DMS53 treated with DMSO at 0.1 percent for 48 hours (cell line): ENCODE measurements around the gene GALNT1.
A peak's percentile ranks its signal among the peaks of the same experiment; 100 is the strongest.

Source experiments
- DNase-seq: peaks from one replicate; lab custom pipeline; 2025; ENCODE audit not compliant: unreplicated experiment; lab: John Stamatoyannopoulos, UW

Gene GALNT1

DNA sequence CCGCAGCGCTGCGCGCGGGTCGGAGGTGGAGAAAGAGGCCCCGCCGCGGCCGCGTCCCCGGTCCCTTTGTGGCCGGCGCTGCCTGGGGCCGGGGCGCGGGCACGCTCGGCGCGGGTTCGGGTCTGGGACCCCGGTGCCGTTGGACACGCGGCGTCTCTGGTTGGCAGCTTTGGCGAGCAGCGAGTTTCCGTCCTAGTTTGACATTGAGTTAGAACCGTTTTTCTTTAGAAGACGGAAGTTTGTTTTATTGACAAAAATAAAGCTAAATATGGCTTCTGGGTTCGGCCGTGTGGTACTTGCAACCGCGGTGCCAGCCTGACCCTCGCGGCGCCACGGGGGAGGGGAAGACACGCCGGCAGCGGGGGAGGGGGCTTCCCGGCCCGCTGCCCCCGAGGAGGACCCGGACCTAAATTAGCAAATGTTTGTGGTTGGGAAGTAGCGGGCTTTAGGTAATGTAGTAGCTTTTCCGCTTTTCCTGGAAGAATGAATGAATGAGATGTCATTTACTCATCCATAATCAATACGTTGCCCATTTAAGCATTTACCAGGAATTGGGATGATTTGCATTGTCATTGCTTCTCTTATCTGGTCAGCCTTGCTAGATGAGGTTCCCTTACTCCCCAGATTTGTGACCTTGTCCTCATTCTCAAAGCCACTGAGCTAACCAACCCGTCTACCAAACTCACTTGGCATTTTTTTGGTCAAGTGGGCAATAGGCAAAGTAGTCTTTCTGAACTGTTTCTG lies 530 bp downstream of the GALNT1 start:
- no peak for DNase-seq

DNA sequence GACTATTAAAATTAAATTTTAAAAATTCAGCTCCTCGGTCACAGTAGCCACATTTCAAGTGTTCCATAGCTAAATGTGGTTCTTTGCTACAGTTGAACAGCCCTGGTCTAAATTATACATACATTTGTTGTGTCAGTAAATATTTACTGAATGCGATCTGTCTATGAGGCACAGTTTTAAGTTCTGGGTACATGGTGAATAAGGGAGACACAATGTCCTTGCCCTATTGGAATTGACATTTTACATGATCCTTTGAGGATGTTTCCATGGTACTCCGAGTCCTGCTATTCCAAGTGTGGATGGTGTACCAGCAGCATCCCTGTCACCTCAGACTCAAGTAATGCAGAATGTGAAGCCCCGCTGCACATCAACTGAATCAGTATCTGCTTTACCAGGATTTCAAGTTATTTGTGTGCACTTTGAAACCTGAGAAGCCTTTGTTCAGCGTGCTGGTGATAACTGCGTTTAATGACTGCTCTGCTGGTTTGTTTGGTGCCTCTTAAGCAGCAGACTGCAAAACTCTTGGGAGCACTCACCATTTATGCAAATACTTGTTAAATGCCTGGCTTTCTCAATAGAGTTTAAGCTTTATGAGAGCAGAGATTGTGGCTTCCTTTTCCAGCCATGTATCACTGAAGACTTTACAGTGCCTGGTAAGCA lies 1.5 kb downstream of the GALNT1 start:
- peak; percentile 87 for DNase-seq

DNA sequence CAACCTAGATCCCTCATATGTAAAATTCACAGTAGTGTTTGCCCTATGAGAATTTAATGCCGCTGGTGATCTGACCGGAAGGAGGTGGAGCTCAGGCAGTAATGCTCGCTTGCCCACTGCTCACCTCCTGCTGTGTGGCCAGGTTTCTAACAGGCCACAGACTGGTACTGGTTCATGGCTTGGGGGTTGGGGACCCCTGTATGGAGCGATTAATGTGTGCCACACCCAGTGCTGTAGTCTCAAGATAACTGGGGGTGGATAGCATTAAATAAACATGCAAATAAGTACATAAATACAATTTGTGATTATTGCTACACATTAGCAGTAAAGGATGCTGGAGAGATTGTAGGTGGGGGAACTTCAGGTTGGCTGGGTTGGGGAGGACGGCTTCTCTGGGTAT lies 3.2 kb downstream of the GALNT1 start:
- DNase-seq: no peak

DNA sequence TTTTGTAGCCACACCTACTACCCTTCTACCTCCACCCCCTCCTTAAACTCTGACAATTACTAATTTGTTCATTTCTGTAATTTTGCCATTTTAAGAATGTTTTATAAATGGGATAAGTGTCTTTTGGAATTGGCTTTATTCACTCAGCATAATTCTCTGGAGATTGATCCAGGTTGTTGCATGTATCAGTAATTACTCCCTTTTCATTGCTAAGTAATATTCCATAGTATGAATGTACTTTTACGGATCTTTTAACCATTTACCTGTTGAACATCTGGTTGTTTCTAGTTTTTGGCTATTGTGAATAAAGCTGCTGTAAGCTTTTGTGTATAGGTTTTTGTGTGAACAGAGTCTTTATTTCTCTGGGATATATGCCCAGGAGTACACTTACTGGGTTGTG lies 4.1 kb downstream of the GALNT1 start:
- no peak for DNase-seq

DNA sequence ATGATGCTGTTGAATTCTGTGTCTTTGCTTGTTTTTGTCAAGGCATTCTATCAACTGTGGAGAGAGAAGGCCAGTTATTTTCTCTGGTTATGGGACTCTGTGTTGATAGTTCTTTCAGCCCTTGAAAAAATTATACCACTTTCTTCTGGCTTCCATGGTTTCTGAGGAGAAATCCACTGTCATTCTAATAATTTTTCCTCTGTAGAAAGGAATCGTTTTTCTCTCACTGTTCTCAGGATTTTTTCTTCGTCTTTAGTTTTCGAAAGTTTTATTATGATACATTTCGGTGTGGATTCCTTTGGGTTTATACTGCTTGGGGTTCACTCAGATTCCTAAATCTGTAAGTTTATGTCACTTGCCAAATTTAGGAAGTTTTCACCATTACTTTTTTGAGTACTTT lies 6.6 kb downstream of the GALNT1 start:
- DNase-seq: no peak

DNA sequence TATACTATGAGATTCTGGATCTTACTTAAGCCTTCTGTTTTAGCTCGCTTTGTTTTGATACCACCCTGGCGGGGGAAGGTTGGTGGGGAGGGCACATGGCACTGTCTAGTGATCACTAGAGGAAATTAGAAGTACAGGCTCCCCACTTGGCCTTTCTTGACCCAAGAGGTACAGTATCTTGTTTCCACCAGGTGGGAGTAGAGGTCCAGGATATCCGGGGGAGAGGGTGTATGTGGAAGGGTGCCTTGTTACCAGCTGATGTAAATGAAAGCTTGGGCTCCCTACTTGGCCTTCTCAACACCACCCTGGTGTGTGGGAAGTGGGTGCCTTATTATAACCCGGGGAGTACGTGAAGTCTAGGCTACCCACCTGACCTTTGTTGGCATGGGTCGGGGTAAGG lies 7.5 kb downstream of the GALNT1 start:
- DNase-seq: no peak

DNA sequence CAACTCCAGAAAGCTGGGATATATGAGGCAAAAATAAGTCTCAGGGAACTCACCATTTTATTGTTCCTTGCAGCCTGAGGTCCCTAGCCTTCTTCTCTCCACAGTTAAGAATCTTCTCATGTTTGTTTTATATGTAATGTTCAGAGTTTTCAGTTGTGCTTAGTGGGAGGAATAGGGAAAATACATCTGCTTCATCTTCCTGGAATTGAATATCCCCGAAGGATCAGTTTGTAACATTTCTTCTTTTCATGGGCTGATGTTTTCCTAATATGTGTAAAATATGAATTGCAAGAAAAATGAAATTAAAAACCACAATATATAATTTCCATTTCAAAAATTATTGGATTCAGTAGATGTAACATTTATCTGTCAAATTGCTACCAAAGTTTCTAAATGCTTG lies 8.0 kb downstream of the GALNT1 start:
- no peak for DNase-seq

DNA sequence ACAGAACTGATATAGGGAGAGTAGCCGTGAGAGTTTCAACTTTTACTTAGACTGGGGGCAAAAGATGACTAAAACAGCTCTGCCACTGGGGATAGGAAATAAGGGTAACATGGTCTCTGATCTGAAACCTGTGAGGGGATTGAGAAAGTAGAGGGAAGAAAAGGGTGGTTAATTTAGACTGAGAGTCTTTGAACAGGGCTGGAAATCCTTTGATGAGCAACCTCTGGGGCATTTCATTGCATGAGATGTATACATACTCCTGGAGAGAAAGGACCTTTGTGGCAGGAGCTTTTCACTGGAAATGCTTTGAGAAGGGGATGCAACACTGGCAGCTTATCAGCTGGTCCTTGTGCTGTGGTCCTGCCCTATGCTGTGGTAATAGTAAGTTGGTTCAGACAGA lies 9.4 kb downstream of the GALNT1 start:
- DNase-seq: no peak

DNA sequence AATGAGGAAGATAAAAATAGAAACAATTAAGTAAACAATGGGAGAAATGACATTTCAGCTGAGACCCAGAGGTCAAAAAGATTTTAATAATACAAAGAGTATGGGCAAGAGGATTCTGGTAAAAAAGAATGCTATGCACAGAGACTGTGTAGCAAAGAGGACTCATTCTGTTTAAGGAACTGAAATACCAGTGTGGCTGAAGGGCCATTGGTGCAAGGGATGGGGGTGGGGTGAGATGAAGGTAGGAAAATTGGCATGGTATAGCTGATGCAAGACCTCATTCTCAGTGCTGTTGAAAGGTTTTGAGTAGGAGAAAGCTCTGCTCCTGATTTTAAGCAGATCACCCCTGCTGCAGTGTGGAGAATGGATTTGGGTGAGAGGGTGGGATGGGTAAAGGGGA lies 10.8 kb downstream of the GALNT1 start:
- DNase-seq: no peak

DNA sequence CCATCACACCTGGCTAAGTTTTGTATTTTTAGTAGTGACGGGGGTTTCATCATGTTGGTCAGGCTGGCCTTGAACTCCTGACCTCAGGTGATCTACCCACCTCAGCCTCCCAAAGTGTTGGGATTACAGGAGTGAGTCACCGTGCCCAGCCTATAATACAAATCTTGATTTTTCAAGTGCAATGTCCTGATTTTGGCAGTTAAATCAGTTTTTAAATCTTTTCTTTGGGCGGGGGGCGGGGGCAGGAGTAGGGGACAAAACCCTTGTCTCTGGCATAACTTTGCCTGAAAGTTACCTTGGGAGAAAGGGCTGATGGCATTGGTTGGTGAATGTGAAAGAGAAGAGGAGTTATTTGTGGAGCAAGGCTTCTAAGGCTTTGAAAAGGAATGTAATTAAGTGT lies 12.3 kb downstream of the GALNT1 start:
- DNase-seq: no peak

DNA sequence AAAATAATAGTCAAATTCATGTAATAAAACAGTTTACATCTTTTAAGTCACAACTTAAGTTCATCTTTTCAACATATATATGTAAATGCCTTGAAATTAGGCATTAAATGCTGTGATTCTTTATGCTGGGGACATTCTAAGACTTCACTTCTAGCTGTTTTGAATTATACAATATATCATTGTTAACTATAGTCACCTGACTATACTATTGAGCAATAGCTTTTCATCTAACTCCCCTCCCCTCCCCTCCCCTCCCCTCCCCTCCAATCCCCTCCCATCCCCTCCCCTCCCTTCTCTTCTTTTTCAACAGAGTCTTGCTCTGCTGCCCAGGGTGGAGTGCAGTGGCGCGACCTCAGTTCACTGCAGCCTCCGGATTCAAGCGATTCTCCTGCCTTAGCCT lies 16.2 kb downstream of the GALNT1 start:
- DNase-seq: no peak

DNA sequence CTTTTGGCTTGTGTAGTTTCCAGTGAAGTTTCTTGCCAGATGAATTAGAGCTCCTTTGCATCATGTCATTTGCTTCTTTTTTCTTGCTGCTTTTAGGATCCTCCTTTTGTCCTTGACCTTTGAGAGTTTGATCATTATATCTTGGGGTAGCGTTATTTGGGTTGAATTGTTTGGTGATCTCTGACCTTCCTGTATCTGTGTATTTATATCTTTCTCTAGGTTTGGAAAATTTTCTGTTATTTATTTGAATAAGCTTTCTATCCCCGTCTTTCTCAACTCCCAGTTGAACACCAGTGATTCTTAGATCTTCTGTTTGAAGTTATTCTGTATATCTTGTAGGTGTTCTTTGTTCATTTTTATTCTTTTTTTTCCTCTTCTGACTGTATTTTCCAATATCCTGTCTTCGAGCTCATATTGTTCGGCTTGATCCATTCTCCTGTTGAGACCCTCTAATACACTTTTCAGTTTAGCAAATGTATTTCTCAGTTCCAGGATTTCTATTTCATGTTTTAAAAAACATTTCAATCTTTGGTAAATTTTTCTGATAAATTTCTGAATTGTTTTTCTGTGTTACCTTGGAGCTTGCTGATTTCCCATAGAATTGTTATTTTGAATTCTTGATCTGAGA lies 20.8 kb downstream of the GALNT1 start:
- DNase-seq: no peak

DNA sequence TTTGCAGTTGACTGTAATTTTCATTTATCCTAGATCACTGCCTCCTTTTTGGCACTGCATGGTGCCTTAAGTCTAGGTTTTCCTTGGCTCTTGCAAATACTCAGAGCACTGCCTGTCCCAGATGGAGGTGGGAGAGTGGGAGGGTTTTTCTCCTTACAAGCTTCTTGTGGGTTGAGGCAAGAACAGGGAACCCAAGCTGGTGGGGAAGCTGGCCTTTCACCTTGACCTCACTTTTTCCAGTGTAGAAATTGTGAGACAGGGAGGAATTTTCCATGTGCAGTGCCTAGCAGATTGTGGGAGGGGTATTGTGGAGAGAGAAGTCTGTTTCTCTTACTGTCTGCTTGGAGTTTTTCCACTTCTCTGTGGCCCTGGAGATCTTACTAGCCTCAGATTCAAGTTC lies 21.5 kb downstream of the GALNT1 start:
- DNase-seq: no peak

DNA sequence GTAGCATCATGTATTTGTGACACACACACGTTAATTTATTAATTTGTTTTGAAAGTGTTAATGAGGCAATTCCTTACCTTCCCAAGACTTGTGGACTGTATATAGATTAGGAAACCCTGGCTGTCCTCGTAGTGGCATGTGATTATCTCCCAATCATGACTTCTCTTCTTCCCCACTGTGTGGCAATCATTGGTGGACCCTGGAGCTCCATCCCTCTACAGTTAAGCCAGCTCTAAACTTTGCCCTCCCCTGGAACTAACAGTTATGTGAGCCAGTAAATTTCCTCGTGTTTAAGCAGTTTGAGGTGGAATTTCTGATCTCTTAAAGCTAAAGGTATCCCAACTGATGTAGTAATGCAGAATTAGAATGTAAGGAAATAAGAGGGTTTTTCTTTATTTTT lies 22.0 kb downstream of the GALNT1 start:
- no peak for DNase-seq

DNA sequence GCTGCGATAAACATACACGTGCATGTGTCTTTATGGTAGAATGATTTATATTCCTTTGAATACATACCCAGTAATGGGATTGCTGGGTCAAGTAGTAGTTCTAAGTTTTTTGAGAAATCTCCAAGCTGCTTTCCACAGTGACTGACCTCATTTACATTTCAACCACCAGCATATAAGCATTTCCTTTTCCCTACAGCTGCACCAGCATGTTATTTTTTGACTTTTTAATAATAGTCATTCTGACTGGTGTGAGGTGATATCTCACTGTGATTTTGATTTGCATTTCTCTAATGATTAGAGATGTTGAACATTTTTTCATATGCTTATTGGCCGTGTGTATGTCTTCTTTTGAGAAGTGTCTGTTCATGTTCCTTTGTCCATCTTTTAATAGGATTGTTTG lies 22.8 kb downstream of the GALNT1 start:
- no peak for DNase-seq

DNA sequence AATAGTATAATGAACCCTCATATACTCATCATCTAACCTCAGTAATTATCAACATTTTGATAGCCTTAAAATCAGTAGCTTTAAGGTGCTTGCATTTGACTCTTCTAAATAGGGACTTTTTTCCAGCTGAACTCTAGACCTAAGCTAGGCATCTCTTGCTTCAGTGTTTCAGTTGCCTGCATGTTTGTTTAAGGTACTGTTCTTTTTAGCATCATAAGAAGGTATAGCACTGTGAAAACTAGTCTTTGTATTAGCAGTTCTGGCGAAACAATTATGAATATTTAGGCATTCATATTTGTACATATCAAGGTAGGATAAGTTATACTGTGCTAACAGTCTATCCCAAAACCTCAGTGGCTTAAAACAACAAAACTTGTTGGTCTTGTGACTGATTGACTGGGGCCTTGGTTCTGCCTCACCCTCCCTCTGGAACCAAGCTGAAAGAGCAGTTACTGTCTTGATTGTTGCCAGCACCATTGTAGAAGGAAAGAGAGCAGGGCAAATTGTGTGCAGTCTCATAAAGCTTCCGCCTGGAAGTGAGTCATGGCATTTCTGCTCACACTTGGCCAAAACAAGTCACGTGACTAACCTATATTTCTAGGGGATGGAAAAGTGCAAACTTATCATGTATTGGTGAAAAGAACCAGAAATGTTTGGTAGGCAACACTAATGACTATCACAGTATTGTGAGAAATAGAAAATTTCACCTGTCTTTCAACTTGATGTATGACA lies 24.3 kb downstream of the GALNT1 start:
- DNase-seq: no peak

DNA sequence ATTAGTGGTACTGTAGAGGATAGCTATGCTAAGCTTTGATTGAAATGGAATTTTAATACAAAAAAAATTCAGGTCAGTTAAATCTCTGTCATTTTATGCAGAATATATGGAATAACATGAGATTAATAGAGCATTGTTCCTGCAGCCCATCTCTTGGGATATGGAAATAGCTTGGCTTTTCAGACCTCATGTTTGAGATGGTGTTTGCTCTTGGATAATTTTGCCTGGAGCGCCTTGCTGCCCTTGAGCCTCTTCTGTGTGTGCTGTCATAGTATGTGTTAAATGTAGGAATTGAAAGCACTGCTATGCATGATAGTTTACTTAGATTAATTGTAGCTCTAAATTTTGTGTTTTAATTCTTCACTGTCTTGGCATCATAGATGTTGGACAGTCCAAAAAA lies 27.7 kb downstream of the GALNT1 start:
- no peak for DNase-seq

DNA sequence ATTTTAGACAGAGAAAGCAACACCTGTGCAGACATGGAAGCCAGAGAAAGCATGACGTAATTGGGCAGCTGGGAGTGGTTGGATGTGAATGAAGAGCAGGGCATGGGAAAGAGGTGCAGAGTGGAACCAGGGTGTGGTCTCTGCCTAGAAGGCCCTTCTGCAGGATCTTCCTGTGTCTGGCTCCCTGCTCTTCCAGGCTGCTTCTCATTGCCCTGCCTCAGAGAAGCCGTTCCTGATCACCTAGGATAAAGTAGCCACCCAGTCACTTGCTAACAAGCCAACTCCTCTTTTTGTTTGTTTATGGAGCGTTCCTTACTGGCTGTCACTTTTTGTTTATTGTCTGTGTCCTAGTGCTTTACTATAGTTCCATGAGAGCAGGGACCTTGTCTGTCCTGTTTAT lies 28.5 kb downstream of the GALNT1 start:
- DNase-seq: peak; percentile 12

DNA sequence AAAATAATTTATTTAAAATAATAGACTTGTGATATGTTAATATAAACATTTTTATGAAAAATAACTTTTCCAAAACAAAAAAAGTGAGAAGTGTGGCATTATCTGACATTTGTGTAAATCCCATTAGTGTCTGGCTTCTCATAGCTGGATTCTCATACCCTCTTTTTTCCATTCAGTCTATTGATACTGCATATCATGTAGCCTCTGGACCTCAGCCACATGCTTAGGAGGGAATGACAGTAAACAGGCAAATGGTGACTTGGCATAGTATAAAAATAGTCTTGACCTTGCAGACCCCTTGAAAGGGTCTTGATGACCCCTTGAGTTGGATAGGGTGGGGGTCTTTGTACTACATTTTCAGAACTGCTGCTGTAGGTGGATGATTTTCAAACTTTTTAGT lies 29.2 kb downstream of the GALNT1 start:
- DNase-seq: no peak

DNA sequence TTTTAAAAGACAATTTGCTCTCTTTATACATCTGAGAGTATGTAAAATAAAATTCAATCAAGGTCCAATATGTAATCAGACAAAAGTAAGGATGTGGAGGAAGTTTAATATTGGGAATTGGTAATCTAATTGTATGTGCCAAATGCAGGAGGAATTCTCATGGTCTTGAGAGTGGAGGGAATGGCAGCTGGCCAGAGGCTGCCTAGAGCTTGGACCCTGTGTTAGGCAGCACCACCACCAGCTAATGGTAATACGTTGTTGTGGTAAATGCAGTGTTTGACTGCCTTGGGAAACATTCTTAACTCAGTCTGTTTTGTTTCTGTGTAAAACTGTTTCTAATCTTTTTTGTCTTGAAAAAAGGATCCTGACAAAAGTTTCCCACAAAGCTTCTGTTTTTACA lies 30.0 kb downstream of the GALNT1 start:
- DNase-seq: no peak

DNA sequence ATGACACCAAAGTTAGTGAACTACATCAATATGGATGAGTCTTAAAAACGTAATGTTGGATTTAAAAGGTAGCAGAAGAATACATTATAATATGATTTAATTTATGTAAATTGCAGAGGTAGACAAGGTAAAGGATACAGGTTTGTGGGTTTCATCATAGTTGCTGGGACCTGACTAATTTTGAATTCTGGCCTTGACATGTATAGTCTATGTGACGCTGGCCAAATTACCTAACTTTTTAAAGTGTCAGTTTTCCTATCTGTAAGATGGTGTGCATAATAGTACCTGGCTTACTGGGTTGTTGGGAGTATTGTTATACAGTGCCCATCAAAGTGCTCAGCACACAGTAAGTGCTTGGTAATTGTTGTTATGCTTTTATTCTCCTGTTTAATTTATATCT lies 34.5 kb downstream of the GALNT1 start:
- no peak for DNase-seq
